GM12892 (cell line): ENCODE measurements around the gene DIPK2B.

Source experiments
- POLR2A ChIP-seq: IDR thresholded peaks from 2 replicates; pipeline ENCODE4 v1.6.1; 2011; ENCODE audit warnings: low read depth, low read length, control low read depth
- POLR2AphosphoS5 ChIP-seq: IDR thresholded peaks from 2 replicates; pipeline ENCODE4 v1.6.1; 2011; ENCODE audit warnings: low read depth, low read length, control low read depth
- TAF1 ChIP-seq: IDR thresholded peaks from 2 replicates; pipeline ENCODE4 v1.6.1; 2011; ENCODE audit warnings: low read depth, mild to moderate bottlenecking, control low read depth, low read length, borderline replicate concordance

DNA sequence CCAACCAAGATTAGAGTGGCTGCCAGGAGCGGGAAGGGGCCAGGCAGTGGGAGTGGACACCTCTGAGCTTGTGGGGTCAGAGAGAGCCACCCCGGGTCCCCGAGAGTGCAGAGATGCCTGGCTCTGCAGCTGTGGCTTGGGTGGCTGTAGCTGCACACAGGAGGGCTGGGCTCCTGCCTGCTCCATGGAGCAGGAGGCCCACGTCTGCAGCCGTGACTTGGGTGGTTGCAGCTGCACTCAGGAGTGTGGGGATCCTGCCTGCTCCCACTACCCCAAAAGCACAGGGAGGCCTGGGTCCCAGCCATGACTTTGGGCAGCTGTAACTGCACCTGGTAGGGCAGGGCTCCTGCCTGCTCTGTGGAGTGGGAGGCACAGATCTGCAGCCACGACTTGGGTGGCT is 28.7 kb upstream of the DIPK2B start:
- TF ChIP-seq POLR2A (no peak), POLR2AphosphoS5 (no peak), TAF1 (no peak)
